ENCODE data around the gene FBXO21. TPM values are rescaled to one million over a fixed set of nuclear protein-coding genes. Genes with fewer than 3 reads are reported as not detected.

The FBXO21 gene
- total RNA-seq, 1 donor from 2014 or later: 62.7 TPM

DNA sequence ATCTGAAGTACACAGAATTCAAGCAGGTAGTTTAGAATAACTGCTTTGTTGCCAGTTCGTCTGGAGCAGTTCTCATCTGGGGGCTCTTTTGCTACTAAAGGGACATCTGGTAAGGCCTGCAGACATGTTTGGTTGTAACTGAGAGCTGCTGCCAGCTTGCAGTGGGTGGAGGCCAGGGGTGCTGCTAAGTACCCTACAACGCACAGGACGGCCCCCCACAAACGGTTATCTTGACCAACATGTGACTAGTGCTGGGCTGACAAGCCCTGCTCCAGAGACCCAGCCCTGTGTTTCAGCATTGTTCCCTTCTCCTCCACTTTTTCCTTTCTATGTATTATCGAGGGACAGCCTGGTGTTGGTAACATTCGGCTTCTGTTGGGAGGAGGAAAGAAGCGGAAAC is 40.8 kb downstream of the FBXO21 start:
- no peaks in the 10 kb centered on the region for H3K27me3 Mint-ChIP-seq
- no peak overlapping the region for H3K4me3 Mint-ChIP-seq (ENCODE audit: low read depth)
- DNase-seq (ENCODE audit: low spot score, unreplicated experiment): no peak
- no peak overlapping the region for H3K27ac Mint-ChIP-seq
- H3K4me1 Mint-ChIP-seq (ENCODE audit: low read depth): peaks cover 2% of the 10 kb centered on the region
- no peaks in the 10 kb centered on the region for H3K9me3 Mint-ChIP-seq (ENCODE audit: low read depth)
- TF ChIP-seq, protein P1, sequence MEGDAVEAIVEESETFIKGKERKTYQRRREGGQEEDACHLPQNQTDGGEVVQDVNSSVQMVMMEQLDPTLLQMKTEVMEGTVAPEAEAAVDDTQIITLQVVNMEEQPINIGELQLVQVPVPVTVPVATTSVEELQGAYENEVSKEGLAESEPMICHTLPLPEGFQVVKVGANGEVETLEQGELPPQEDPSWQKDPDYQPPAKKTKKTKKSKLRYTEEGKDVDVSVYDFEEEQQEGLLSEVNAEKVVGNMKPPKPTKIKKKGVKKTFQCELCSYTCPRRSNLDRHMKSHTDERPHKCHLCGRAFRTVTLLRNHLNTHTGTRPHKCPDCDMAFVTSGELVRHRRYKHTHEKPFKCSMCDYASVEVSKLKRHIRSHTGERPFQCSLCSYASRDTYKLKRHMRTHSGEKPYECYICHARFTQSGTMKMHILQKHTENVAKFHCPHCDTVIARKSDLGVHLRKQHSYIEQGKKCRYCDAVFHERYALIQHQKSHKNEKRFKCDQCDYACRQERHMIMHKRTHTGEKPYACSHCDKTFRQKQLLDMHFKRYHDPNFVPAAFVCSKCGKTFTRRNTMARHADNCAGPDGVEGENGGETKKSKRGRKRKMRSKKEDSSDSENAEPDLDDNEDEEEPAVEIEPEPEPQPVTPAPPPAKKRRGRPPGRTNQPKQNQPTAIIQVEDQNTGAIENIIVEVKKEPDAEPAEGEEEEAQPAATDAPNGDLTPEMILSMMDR (IDR thresholded peaks at IDR 0.05; ENCODE audit: unreplicated experiment): no peak
- peaks cover 25% of the 10 kb centered on the region for H3K36me3 Mint-ChIP-seq (ENCODE audit: insufficient read depth)

DNA sequence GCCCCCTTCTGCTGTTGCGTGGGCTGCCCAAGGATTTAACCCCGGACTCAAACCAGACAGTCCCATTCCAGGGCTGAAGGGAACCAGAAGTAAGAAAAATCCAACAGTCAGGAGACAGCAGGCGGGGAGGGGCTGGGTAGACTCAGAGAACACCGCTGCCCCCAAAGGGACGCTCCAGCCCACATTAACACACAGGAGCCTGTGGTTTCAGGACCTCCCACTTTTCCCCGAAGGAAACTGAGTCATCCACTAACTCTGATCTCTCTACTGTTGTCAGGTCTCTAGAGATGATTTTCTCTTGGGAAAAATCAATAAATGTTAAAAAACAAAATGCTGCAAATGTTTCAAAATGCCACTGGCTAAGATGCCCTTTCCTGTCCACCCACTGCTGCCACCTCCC is 41.6 kb downstream of the FBXO21 start:
- TF ChIP-seq, protein P1 (IDR thresholded peaks at IDR 0.05; ENCODE audit: unreplicated experiment): no peak
- no peaks in the 10 kb centered on the region for H3K27me3 Mint-ChIP-seq
- peaks cover 7% of the 10 kb centered on the region for H3K4me1 Mint-ChIP-seq (ENCODE audit: low read depth)
- H3K36me3 Mint-ChIP-seq (ENCODE audit: insufficient read depth): peaks cover 28% of the 10 kb centered on the region
- no peak for DNase-seq (ENCODE audit: low spot score, unreplicated experiment)
- no peak overlapping the region for H3K4me3 Mint-ChIP-seq (ENCODE audit: low read depth)
- H3K27ac Mint-ChIP-seq: no peak overlapping the region
- H3K9me3 Mint-ChIP-seq (ENCODE audit: low read depth): no peaks in the 10 kb centered on the region

DNA sequence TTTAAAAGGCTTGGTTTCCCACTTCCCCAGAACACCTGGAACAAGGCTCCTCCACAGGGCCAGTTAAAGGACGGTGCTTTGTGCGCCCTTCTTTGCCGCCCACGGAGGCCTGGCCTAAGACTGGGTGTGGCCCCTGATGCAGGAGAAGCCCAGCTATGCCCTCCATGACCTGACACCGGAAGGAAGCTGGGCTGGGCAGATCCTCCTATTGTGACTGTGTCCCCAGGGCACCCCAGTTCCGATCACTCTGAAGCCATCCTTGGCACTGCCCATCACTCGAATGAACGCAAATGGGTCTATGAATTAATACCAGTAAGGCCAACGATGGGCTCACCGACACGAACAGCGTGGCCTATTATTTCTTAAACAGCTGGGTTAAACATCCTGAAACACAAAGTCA is 42.6 kb downstream of the FBXO21 start:
- Mint-ChIP-seq H3K36me3 (ENCODE audit: insufficient read depth) (peaks cover 21% of the 10 kb centered on the region), H3K9me3 (ENCODE audit: low read depth) (no peaks in the 10 kb centered on the region), H3K27me3 (no peaks in the 10 kb centered on the region), H3K4me1 (ENCODE audit: low read depth) (peaks cover 17% of the 10 kb centered on the region), H3K27ac (no peak overlapping the region), H3K4me3 (ENCODE audit: low read depth) (no peak overlapping the region)
- no peak for DNase-seq (ENCODE audit: low spot score, unreplicated experiment)
- TF ChIP-seq, protein P1 (IDR thresholded peaks at IDR 0.05; ENCODE audit: unreplicated experiment): no peak

DNA sequence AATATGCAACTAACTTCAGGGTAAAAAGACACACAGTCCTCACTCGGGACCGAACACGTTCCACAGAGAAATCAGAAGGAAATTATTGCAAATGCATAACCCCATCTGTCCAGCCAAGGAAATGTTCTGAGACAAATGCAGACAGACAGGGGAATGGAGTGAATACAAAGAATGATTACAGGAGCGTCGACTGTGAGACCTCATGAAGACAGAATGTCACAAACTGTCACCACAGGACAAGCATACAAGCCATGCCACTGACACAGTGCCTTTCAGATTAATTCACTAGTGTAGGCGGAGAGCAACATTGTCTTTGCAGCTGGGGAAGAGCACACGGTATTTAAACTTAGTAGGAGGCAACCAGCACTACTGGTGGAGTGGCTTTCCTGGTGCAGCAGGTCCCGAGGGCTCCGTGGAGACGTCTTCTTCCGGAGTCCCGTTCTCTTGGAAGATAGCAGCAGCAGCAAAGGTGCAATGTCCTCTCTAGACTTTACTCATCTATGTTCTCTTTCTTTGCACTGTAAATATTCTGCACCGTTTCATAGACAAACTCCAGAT is 44.6 kb downstream of the FBXO21 start:
- Mint-ChIP-seq H3K27ac (no peak overlapping the region), H3K27me3 (no peaks in the 10 kb centered on the region), H3K9me3 (ENCODE audit: low read depth) (no peaks in the 10 kb centered on the region), H3K4me3 (ENCODE audit: low read depth) (no peak overlapping the region), H3K4me1 (ENCODE audit: low read depth) (peaks cover 25% of the 10 kb centered on the region), H3K36me3 (ENCODE audit: insufficient read depth) (peaks cover 17% of the 10 kb centered on the region)
- TF ChIP-seq, protein P1 (IDR thresholded peaks at IDR 0.05; ENCODE audit: unreplicated experiment): no peak
- no peak for DNase-seq (ENCODE audit: low spot score, unreplicated experiment)

DNA sequence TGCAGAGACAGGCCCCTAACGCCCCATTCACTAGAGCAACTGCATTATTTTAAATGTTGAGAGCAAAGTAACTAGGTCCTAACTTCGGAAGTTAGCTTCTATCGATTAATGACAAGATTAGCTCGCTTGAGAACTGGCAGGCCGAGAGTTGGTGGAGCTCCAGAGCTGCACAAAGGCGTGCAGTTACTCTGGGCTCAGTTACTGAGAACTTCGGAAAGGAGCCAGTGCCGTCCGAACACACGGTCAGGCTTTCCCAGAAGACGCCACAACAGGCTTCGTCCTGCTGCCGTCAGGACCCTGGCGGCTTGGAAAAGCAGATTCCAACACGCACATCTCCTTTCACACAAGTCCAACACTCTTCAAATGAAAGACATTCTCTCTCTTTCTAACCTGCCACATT is 45.7 kb downstream of the FBXO21 start:
- H3K9me3 Mint-ChIP-seq (ENCODE audit: low read depth): no peaks in the 10 kb centered on the region
- no peaks in the 10 kb centered on the region for H3K27me3 Mint-ChIP-seq
- peaks cover 27% of the 10 kb centered on the region for H3K4me1 Mint-ChIP-seq (ENCODE audit: low read depth)
- peaks cover 14% of the 10 kb centered on the region for H3K36me3 Mint-ChIP-seq (ENCODE audit: insufficient read depth)
- no peak for DNase-seq (ENCODE audit: low spot score, unreplicated experiment)
- H3K4me3 Mint-ChIP-seq (ENCODE audit: low read depth): no peak overlapping the region
- H3K27ac Mint-ChIP-seq: no peak overlapping the region
- TF ChIP-seq, protein P1 (IDR thresholded peaks at IDR 0.05; ENCODE audit: unreplicated experiment): no peak

Measured in progenitor cell of endocrine pancreas (in vitro differentiated cells).